DMS53 (cell line): ENCODE results near the gene C9orf50.

Experiments used
- DNase-seq: peaks from one replicate; lab custom pipeline; 2025; lab: John Stamatoyannopoulos, UW

The C9orf50 gene

GRCh38 chr9:129631674-129632129 lies 10.8 kb upstream of the C9orf50 start:
- no peak for DNase-seq

DNA sequence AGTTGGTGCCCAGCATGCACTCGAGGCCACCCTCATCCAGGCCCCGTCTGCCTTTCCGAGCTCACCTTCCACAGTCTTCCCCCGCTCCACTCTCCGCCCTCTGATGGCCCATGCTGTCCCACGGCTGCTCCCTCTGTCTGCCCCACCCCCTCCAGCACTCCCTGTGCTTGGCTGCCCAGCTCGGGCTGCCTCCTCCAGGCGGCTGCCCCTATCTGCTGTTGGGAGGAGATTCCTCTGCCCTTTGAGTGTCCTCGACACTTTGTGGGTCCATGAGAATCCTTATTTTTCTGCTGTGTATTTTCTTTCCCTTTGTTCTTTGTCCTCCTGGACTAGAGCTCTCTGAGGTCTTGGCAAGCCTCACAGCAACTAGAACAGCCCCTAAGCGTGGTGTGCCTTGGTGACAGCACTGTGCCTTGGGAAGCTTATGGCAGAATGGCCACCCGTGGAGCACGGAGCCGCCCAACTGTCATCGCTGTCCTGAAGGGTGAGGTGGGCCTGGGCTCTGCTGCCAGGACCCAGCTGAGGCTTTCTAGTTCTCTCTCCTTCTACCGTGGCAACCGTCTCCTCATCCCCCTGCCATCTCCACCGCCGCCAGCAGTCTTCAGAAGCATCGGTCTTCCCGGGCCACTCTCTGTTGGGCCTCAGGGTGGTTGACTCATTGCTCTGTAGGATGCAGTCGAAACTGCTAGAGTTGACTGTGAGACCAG lies 10.2 kb upstream of the C9orf50 start:
- DNase-seq, result no peak

- no peak for DNase-seq
Observed at GRCh38 chr9:129629251-129629820, 8.4 kb upstream of the C9orf50 start.

- DNase-seq, result no peak
Observed at GRCh38 chr9:129628709-129629108, 7.8 kb upstream of the C9orf50 start.

GRCh38 chr9:129627556-129628440 lies 6.9 kb upstream of the C9orf50 start:
- no peak for DNase-seq

DNA sequence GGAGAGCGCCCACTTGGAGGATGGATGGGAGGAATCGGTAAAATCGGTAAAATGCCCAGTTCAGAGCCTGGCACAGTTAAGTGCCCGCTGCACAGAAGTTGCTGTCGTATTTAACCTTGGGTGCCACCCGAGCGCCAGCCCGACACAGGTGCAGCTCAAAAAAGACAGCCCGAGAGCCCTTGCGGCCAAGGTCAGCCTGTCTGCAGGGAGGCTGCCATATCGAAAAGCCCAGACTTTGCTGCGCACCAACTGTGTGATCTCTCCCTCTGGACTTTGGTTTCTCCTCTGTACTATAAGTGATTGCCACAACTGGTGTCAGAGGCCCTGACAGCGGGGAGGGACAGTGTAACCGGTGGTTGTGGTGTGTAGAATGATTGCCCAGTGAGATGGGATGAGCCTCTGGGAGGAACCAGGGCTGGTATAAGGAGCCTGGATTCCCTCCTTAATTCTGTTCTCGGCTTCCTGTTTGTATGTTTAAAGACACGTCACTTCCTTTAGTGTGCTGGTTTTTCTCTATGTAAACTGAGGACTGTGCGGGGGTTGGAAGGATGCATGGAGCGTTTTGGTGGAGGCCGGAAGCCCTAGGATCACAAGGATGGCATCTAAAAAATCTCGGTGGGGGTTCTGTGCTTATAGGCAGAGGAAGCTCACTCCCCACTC lies 5.9 kb upstream of the C9orf50 start:
- DNase-seq, result peak; percentile 61

GRCh38 chr9:129626079-129626624 lies 5.3 kb upstream of the C9orf50 start, which contains the start of gene NTMT1:
NTMT1 (plus strand) TSS chr9:129626163; CDS start chr9:129632704, 6,541 bp downstream.
- DNase-seq, result peak; percentile 93

- peak; percentile 67 for DNase-seq
Observed at GRCh38 chr9:129624947-129625346, 4.0 kb upstream of the C9orf50 start.

DNA sequence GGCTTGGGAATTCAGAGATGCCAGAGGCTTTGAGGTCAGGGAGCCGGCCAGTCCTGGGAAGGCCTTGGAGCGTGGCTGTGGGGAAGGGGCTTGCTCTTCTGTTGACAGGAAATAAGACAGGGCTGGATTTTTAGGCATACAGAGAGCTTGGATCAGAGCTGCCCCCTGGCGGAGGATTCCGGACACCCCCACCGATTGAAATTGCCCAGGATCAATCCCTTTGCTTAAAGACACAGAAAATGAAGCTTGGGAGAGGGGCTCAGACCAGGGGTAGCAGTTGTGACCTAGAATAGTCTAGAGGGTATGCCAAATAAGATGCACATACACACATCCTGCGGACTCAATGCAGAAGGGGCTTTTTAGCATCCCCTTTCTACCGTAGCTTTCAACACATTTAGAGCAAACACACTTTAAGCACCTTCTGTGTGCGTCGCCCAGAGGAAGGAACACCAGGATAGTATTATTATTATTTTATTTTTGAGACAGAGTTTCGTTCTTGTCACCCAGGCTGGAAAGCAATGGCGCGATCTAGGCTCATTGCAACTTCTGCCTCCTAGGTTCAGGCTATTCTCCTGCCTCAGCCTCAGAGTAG lies 3.4 kb upstream of the C9orf50 start:
- peak; percentile 73 for DNase-seq

DNA sequence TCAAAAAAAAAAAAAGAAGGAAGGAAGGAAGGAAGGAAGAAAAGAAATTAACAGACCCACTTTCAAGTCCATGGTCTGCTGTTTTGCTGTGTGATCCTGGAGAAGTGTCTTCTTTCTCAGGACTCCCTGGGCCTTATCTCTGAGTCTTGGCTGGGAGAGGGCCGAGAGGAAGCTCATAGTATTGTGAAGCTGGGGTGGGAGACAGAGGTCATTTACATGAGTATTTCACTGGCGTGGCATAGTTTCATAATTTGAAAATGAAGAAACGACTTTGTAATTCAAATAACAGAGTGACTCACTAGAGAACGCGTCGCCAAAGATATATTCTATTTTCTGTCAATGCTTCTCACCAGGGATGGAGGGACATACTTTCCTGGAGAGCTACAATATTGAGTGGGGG lies 2.4 kb upstream of the C9orf50 start:
- no peak for DNase-seq

- DNase-seq, result peak; percentile 48
Observed at GRCh38 chr9:129619787-129620668, 873 bp downstream of the C9orf50 start.

DNA sequence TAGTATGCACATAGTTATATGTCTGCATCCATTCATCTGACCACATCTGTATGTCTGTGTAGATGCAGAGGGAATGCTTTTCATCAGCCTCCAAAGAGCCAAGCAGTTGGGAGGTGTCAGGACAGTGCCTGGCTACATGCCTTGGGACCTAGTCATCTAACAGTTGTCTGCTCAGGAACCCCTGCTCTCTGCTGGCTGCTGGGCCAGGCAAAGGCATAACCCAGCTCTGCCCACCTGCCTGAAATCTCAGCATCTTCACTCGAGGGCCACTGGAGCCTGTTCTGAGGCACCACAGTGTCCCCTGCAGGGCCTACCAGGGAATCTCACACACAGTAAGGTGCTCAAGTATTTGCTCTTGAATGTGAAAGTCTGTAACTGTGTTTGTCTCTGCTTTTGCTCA lies 3.7 kb downstream of the C9orf50 start:
- DNase-seq, result peak; percentile 73

- no peak for DNase-seq
Observed at GRCh38 chr9:129615407-129616285, 5.3 kb downstream of the C9orf50 start.

DNA sequence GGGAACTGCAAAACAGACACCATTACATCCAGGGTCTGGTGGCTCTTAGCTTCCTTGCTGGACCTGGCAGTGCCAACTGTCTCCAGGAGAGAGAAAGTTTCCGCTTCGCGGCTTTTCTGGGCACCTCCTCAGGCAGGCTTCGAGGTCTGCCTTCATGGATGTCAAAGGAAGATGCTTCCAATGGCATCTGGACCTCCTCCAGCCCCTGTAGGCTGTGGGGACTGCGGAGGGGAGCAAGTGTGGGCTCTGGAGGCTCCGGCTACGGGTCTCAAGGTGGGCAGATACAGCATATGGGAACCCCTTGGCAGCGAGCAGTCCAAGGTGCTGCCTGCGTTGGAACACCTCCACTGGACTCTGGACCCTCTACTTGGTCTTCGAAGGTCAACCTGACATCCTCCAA lies 6.0 kb downstream of the C9orf50 start:
- no peak for DNase-seq

DNA sequence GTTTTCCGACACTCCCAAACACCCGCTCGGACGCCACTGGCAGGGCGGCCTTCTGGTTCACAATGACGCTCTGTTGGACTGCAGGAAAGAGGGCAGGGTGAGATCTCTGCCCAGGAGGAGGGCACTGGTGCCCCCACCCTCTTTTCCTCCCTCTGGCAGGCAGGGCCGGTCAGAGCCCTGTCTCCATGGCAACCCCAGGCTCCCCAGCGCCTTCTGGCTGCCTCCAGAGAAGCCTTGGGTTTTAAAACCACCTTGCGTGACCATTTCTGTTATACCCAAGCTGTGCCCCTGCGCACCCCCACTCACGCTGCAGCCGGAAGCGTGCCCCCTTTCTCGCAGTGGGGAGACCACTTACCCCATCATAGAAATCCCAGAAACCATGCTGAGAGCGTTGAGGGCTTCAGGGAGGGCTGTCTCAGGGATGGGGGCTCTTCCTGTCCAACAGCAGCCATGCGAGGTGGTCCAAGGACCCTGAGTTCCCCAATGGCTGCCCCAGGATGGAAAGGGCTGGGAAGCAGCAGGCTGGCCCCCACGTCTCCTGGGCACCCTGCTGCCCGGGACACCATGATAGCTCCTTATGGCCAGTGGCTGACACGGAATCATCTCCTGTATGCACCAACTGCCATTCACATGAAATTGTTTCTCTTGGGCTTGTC lies 7.3 kb downstream of the C9orf50 start:
- DNase-seq, result peak; percentile 26

GRCh38 chr9:129612815-129613519 lies 7.9 kb downstream of the C9orf50 start:
- no peak for DNase-seq

DNA sequence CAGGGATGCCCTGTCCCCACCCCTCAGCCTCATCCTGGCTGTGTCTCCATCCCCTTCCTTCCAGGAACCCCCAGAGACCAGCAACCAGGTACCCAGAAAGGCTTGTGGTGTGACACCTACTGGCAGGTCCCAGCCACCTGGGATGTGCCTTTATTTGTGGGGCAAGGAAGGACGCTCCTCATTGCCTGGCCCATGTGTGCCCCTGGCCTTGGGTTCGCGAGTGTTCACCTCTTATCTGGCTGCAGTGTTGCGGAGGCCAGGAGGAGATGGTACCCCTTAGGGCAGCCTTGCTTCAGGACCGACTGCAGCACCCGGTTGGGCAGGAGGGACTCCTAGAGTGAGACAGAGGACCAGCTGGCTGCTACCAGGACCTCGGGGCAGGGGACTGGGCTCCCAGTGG lies 8.8 kb downstream of the C9orf50 start:
- peak; percentile 32 for DNase-seq

- DNase-seq, result peak; percentile 73
Observed at GRCh38 chr9:129611307-129611800, 9.5 kb downstream of the C9orf50 start.
